ENCODE results near the gene ASTN2. TPM values are rescaled to one million over a fixed set of nuclear protein-coding genes. Genes with fewer than 3 reads are reported as not detected.

ASTN2 gene
- total and polyA plus RNA-seq, 9 donors = 1.8 to 6.4 (median 3.2) TPM

DNA sequence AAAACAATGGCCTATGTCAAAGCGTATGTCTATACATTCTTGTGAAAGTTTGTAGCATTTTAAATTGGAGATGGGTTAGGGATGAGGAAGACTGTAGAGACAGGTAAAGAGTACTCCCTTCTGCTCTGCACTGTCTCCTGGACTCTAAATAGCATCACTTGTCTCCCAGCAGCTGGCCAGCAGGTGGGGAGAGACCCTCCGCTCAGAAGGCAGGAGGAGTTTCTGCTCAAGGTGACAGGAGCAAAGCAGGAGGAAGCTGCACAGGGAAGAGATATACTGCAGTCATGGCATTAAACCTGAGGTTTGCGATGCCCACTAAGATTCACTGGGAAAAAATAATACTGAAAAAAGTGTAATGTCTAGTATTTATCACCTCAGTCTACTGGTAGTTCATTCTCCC lies 10.7 kb upstream of the ASTN2 start:
- H3K36me3 ChIP-seq = no peaks in the 10 kb centered on the region
- H3K4me1 ChIP-seq (ENCODE audit: insufficient read depth) = no peaks in the 10 kb centered on the region
- TF ChIP-seq POLR2A (IDR thresholded peaks at IDR 0.05) (no peak), EP300 (IDR thresholded peaks at IDR 0.05) (no peak)
- TF ChIP-seq, protein P1, sequence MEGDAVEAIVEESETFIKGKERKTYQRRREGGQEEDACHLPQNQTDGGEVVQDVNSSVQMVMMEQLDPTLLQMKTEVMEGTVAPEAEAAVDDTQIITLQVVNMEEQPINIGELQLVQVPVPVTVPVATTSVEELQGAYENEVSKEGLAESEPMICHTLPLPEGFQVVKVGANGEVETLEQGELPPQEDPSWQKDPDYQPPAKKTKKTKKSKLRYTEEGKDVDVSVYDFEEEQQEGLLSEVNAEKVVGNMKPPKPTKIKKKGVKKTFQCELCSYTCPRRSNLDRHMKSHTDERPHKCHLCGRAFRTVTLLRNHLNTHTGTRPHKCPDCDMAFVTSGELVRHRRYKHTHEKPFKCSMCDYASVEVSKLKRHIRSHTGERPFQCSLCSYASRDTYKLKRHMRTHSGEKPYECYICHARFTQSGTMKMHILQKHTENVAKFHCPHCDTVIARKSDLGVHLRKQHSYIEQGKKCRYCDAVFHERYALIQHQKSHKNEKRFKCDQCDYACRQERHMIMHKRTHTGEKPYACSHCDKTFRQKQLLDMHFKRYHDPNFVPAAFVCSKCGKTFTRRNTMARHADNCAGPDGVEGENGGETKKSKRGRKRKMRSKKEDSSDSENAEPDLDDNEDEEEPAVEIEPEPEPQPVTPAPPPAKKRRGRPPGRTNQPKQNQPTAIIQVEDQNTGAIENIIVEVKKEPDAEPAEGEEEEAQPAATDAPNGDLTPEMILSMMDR (IDR thresholded peaks at IDR 0.05) = no peak
- H3K9me3 ChIP-seq = no peaks in the 10 kb centered on the region
- no peak overlapping the region for H3K4me3 ChIP-seq
- no peaks in the 10 kb centered on the region for H3K27me3 ChIP-seq
- DNase-seq = no peak
- 56 to 64% (median 60%) methylated on average over 3 of the region's 3 CpGs for WGBS, 3 donors
- no peak overlapping the region for H3K27ac ChIP-seq
- intact Hi-C loops (cut with DNase I) = no loop called here

DNA sequence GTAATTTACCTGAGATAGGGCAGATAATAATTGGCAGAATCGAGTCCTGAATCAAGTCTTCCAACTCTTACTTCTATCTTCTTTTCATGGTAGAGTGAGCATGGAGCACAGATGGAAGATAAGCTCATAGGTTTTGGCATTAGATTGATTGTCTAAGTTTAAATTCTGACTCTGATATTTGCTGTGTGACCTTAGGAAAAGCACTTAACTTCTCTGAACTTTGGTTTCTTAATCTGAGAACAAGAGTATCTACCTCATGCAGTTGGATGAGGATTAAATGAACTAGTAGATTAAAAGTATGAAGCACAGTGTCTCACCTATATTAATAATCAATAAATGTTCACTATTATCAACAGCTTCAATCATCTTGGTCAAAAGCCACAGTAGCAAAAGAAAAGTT lies 9.4 kb upstream of the ASTN2 start:
- no peak overlapping the region for H3K4me3 ChIP-seq
- H3K27ac ChIP-seq = no peak overlapping the region
- no peaks in the 10 kb centered on the region for H3K36me3 ChIP-seq
- 67 to 70% (median 68%) methylated on average over 1 of the region's 1 CpG for WGBS, 3 donors
- no peaks in the 10 kb centered on the region for H3K27me3 ChIP-seq
- TF ChIP-seq POLR2A (IDR thresholded peaks at IDR 0.05) (no peak), EP300 (IDR thresholded peaks at IDR 0.05) (no peak)
- TF ChIP-seq, protein P1 (IDR thresholded peaks at IDR 0.05) = no peak
- intact Hi-C loops (cut with DNase I) = no loop called here
- DNase-seq = no peak
- H3K4me1 ChIP-seq (ENCODE audit: insufficient read depth) = no peaks in the 10 kb centered on the region
- H3K9me3 ChIP-seq = no peaks in the 10 kb centered on the region

DNA sequence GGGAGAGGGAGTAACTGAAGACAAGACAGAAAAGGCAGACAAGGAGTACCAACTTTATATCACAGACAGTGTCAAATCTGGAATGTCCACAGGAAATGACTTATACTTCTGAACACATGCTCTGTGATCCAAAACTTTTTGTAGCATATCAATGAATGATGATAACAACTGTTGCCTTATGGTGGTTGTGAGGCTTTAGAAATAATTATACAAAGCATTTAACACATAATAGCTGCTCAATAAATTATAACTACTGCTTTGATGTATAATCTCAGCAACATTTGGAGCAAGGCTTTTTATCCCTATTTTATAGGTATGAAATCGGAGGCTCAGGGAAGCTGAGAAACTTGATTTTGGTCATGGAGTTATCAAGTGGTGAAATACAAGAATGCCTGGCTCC lies 3.3 kb upstream of the ASTN2 start:
- 91 to 100% (median 93%) methylated on average over 1 of the region's 1 CpG for WGBS, 3 donors
- DNase-seq = no peak
- no peak for TF ChIP-seq POLR2A (IDR thresholded peaks at IDR 0.05)
- TF ChIP-seq EP300 (IDR thresholded peaks at IDR 0.05) = no peak
- TF ChIP-seq, protein P1 (IDR thresholded peaks at IDR 0.05) = no peak
- Histone ChIP-seq H3K27ac (no peak overlapping the region), H3K4me1 (ENCODE audit: insufficient read depth) (peaks cover 1% of the 10 kb centered on the region), H3K4me3 (no peak overlapping the region), H3K9me3 (no peaks in the 10 kb centered on the region), H3K36me3 (no peaks in the 10 kb centered on the region), H3K27me3 (no peaks in the 10 kb centered on the region)
- intact Hi-C loops (cut with DNase I) = loop anchor here in 1 of 4 donors (10.0 kb wide), 1 partner anchor 63 kb away; no protein-coding TSS in a partner anchor

DNA sequence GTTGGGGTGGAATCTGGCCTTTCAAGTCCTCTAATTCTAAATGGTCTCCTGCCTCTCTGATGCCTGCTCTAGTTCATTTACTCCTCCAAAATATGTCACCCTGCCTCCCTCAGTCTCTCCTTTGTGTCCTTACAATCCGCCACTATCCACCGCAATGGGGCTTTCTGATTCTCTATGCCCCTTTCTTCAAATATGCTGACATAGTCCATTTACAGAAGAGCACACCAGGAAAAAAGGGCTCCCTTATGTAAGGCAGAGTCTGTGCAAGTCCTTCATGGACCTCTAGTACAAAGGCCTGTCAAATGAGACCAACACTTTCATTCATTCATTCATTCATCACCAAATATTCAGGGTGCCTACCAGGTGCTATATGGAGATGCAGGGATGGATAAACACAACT lies 2.0 kb upstream of the ASTN2 start:
- Histone ChIP-seq H3K4me1 (ENCODE audit: insufficient read depth) (peaks cover 1% of the 10 kb centered on the region), H3K4me3 (no peak overlapping the region), H3K36me3 (no peaks in the 10 kb centered on the region), H3K9me3 (no peaks in the 10 kb centered on the region), H3K27me3 (no peaks in the 10 kb centered on the region), H3K27ac (no peak overlapping the region)
- intact Hi-C loops (cut with DNase I) = loop anchor here in 1 of 4 donors (10.0 kb wide), 1 partner anchor 62 kb away; no protein-coding TSS in a partner anchor
- TF ChIP-seq, protein P1 (IDR thresholded peaks at IDR 0.05) = no peak
- no peak for TF ChIP-seq POLR2A (IDR thresholded peaks at IDR 0.05)
- TF ChIP-seq EP300 (IDR thresholded peaks at IDR 0.05) = no peak
- 91 to 95% (median 92%) methylated on average over 2 of the region's 2 CpGs for WGBS, 3 donors
- no peak for DNase-seq
